GM12864 (cell line): Measurements from ENCODE around the gene CCDC78.
"Not testable (repeated sequence)": the region's sequence is repeated elsewhere in the genome, so short reads cannot be mapped to it uniquely, and the experiment has no call there.

Experiments
- DNase-seq: peaks from one replicate; pipeline ENCODE4 v3.0.0-alpha.2; 2011; ENCODE audit warnings: low read depth
- H3K4me3 ChIP-seq: 2 replicates; pipeline ENCODE4 v1.5.1; 2011; ENCODE audit warnings: mild to moderate bottlenecking, low read depth, low read length, control low read depth
- TF ChIP-seq, protein P1 (sequence below): IDR thresholded peaks from 2 replicates; pipeline ENCODE4 v1.5.1; 2011; ENCODE audit warnings: low read depth, mild to moderate bottlenecking, moderate library complexity, low read length, control low read depth, inconsistent platforms; ENCODE audit errors: missing control alignments

CCDC78 gene

GRCh38 chr16:693766-694165, 32.5 kb downstream of the CCDC78 start:
- no peak overlapping the region for H3K4me3 ChIP-seq
- no peak for DNase-seq
- TF ChIP-seq, protein P1, sequence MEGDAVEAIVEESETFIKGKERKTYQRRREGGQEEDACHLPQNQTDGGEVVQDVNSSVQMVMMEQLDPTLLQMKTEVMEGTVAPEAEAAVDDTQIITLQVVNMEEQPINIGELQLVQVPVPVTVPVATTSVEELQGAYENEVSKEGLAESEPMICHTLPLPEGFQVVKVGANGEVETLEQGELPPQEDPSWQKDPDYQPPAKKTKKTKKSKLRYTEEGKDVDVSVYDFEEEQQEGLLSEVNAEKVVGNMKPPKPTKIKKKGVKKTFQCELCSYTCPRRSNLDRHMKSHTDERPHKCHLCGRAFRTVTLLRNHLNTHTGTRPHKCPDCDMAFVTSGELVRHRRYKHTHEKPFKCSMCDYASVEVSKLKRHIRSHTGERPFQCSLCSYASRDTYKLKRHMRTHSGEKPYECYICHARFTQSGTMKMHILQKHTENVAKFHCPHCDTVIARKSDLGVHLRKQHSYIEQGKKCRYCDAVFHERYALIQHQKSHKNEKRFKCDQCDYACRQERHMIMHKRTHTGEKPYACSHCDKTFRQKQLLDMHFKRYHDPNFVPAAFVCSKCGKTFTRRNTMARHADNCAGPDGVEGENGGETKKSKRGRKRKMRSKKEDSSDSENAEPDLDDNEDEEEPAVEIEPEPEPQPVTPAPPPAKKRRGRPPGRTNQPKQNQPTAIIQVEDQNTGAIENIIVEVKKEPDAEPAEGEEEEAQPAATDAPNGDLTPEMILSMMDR = no peak

DNA sequence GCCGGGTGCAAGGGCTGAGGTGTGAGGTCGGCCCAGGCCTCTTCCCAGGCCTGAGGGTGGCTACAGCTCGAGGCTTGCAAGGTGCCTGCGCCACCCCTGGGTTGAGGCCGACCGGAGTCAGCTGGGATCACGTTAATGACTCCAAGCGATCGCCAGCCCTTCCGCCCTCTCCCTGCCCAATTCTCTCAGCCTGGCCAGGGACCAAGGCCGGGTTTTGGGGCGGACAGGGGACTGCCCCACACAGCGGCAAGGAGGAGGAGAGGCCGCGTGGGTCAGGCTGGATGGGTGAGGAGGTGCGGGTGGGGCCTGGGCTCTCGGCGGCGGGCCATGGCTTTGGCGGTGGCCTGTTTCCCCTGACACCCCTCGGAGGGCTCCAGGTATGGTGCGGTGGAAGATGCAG, 32.9 kb downstream of the CCDC78 start:
- no peak overlapping the region for H3K4me3 ChIP-seq
- TF ChIP-seq, protein P1 = no peak
- no peak for DNase-seq

DNA sequence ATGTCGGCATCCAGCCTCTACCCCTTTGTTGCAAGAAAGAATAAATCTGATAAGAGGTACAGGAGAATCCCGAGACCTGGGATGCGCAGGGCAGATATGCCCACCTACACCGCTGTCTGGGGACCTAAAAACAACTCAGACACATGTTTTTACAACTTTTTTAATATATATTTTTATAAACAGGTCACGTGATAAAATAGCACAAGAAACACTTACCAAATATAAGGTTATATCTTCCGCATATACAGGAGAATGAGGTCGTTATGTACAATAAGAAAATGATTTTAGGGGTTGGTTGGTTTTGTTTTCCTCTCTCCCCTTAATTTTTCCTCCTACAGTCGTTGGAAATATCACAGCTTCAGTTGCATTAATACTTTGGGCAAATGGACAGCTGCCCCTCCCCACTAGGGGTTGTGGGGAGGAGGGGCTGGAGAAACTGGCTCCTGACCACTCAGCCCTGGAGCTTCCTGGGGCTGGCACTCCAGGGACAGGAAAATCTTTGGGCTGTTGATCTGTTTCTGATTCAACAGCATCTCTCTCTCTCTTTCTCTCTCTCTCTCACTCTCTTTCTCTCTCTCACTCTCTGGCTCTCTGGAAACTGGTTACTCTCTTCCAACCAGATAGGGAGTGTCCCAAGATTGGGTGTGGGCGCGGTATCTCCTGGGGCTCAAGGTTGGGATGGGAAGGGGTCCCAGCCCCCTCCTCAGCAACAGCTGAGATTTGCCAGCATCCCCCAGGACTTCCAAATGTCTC, 33.7 kb downstream of the CCDC78 start:
- TF ChIP-seq, protein P1 = no peak
- H3K4me3 ChIP-seq = no peak overlapping the region
- no peak for DNase-seq

DNA sequence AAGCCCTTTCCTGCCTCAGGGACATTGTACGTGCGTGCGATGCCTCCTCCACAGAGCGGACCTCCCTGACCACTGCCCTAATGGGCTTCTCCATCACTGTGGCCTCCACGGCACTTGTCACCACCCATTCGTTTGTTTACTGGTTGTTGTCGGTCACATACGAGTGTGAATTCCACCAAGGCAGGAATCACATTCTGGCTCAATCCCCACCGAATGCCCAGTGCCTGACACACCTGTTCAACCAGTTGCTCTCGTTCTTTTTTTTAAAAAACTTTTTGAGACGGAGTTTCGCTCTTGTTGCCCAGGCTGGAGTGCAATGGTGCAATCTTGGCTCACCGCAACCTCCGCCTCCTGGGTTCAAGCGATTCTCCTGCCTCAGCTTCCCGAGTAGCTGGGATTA, 35.0 kb downstream of the CCDC78 start:
- not testable (repeated sequence) for H3K4me3 ChIP-seq

DNA sequence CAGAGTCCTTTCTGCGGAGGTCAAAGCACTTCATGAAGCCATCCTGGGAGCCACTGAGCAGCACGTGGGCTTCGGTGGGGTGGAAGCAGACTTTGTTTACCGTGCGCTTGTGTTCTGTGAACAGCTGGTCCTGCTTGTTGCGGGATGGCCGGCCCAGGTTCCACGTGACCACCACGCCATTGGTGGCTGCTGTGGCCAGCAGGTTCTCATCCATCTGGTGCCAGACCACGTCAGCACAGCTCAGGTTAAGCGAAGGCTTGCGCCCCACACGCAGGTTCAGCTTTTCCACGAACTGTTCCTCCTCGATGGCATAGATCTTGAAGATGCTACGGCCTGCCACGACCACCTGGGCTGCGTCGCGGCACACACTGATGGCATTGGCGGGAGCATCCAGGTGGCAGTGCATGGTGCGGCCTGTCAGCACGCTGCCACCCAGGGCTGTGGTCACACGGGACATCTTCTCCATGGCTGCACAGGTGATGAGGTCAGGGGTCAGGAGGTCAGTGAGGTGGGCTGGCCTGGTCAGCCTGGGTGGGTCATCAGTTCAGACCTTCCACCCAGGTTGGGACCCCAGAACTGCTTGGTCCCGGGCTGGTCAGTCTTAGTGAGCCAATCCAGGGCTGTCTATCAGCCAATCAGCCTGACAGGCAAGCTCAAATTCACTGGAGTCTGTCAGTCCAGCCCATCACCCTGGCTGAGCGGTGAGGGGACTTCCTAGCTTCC, 36.9 kb downstream of the CCDC78 start:
- TF ChIP-seq, protein P1 = no peak
- no peak for DNase-seq
- peak overlapping the region; percentile 96 for H3K4me3 ChIP-seq

More for the DNA sequence above, 35.0 kb downstream of the CCDC78 start:
- not testable (repeated sequence) for DNase-seq

DNA sequence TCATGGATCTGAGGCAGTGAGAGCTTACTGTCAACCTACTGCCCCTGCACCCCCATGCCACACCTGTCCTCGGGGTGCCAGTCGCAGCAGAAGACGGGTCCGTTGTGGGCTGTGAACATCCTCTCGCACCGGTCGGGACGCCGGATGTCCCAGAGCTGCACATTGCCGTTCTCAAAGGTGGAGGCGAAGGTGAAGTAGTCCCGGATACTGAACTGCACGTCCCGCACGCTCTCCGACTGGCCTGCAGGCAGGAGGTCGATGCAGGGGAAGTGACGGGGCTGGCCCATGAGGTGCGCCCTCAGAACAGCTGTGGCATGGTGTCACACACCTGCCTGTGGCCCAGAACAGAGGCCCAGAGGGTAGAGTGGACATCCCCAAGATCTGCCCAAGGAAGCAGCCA, 38.7 kb downstream of the CCDC78 start:
- TF ChIP-seq, protein P1 = no peak
- H3K4me3 ChIP-seq = no peak overlapping the region
- no peak for DNase-seq

GRCh38 chr16:686459-687260, 39.6 kb downstream of the CCDC78 start:
- TF ChIP-seq, protein P1 = no peak
- no peak overlapping the region for H3K4me3 ChIP-seq
- DNase-seq = no peak
